HEK293 (cell line): ENCODE results near the gene DLL4.
A peak's percentile ranks its signal among the peaks of the same experiment; 100 is the strongest.

Source experiments
- CTCF ChIA-PET: fragments of 350-600 bp; formaldehyde crosslinking; extraction: SDS; loops from one replicate; lab custom pipeline; 2021; ENCODE audit warnings: antibody characterized with exemption; lab: Yijun Ruan, JAX
- POLR2A ChIA-PET: fragments of 300-600 bp; formaldehyde crosslinking; extraction: SDS; loops from one replicate; lab custom pipeline; 2020; ENCODE audit warnings: antibody characterized with exemption, inconsistent platforms; lab: Yijun Ruan, JAX
- H3K27ac ChIP-seq: fragments of 200-500 bp; sonication (Bioruptor generic); 2 replicates; pipeline ENCODE4 v1.5.1; 2014; ENCODE audit warnings: low read depth, low read length, control low read depth, inconsistent platforms; ENCODE audit errors: extremely low read depth
- H3K36me3 ChIP-seq, 2 experiments: fragments of 200-500 bp in 1 of 2; sonication (Bioruptor generic) in 1 of 2; 1 replicate in 1 of 2; 2 replicates in 1 of 2; pipeline ENCODE4 v1.5.1; 2014 to 2017; ENCODE audit warnings: inconsistent platforms in 2 of 2, low read length in 2 of 2; ENCODE audit not compliant: control insufficient read depth in 2 of 2, insufficient read depth in 1 of 2
- H3K4me1 ChIP-seq: fragments of 200-500 bp; sonication (Bioruptor generic); 2 replicates; pipeline ENCODE4 v1.5.1; 2014; ENCODE audit warnings: mild to moderate bottlenecking, low read length, inconsistent platforms; ENCODE audit not compliant: control insufficient read depth, insufficient read depth
- H3K4me3 ChIP-seq: 2 replicates; pipeline ENCODE4 v1.5.1; 2011; ENCODE audit warnings: low read depth, mild to moderate bottlenecking, control low read depth, low read length, moderate library complexity
- H3K9me3 ChIP-seq: fragments of 200-500 bp; sonication (Bioruptor generic); 2 replicates; pipeline ENCODE4 v1.5.1; 2014; ENCODE audit warnings: low read depth, low read length, inconsistent platforms; ENCODE audit not compliant: control insufficient read depth, insufficient read depth
- PATZ1 ChIP-seq: fragments of 450-650 bp; formaldehyde crosslinking; IDR thresholded peaks from 2 replicates; pipeline ENCODE4 v1.5.1; 2016; ENCODE audit warnings: missing biosample characterization, missing genetic modification characterization
- RBAK ChIP-seq: fragments of 450-650 bp; formaldehyde crosslinking; IDR thresholded peaks from 2 replicates; pipeline ENCODE4 v1.5.1; 2016; ENCODE audit warnings: missing biosample characterization, missing genetic modification characterization
- SCRT2 ChIP-seq: fragments of 450-650 bp; formaldehyde crosslinking; IDR thresholded peaks from 2 replicates; pipeline ENCODE4 v1.5.1; 2016; ENCODE audit warnings: missing biosample characterization, missing genetic modification characterization
- WT1 ChIP-seq: fragments of 450-650 bp; formaldehyde crosslinking; IDR thresholded peaks from 2 replicates; pipeline ENCODE4 v1.5.1; 2016; ENCODE audit warnings: missing biosample characterization, missing genetic modification characterization
- ZBTB48 ChIP-seq: fragments of 450-650 bp; formaldehyde crosslinking; IDR thresholded peaks from 2 replicates; pipeline ENCODE4 v1.5.1; 2016; ENCODE audit warnings: missing biosample characterization, missing genetic modification characterization
- ZIC2 ChIP-seq: fragments of 450-650 bp; formaldehyde crosslinking; IDR thresholded peaks from 2 replicates; pipeline ENCODE4 v1.5.1; 2016; ENCODE audit warnings: missing biosample characterization, missing genetic modification characterization
- ZNF10 ChIP-seq: fragments of 450-650 bp; formaldehyde crosslinking; IDR thresholded peaks from 2 replicates; pipeline ENCODE4 v1.5.1; 2017; ENCODE audit warnings: missing biosample characterization, missing genetic modification characterization
- ZNF121 ChIP-seq: fragments of 450-650 bp; formaldehyde crosslinking; IDR thresholded peaks from 2 replicates; pipeline ENCODE4 v1.5.1; 2016; ENCODE audit warnings: missing biosample characterization, missing genetic modification characterization
- ZNF140 ChIP-seq: fragments of 450-650 bp; formaldehyde crosslinking; IDR thresholded peaks from 2 replicates; pipeline ENCODE4 v1.5.1; 2016; ENCODE audit warnings: missing biosample characterization, missing genetic modification characterization
- ZNF19 ChIP-seq: fragments of 450-650 bp; formaldehyde crosslinking; IDR thresholded peaks from 2 replicates; pipeline ENCODE4; 2016; ENCODE audit warnings: missing biosample characterization, missing genetic modification characterization, low read depth
- ZNF221 ChIP-seq: fragments of 450-650 bp; formaldehyde crosslinking; IDR thresholded peaks from 2 replicates; pipeline ENCODE4 v1.5.1; 2017; ENCODE audit warnings: missing biosample characterization, missing genetic modification characterization, borderline replicate concordance
- ZNF354C ChIP-seq: fragments of 450-650 bp; formaldehyde crosslinking; IDR thresholded peaks from 2 replicates; pipeline ENCODE4 v1.5.1; 2016; ENCODE audit warnings: missing biosample characterization, missing genetic modification characterization, low read depth, borderline replicate concordance
- ZNF426 ChIP-seq: fragments of 450-650 bp; formaldehyde crosslinking; IDR thresholded peaks from 2 replicates; pipeline ENCODE4 v1.5.1; 2017; ENCODE audit warnings: missing biosample characterization, missing genetic modification characterization, mild to moderate bottlenecking, inconsistent platforms, moderate library complexity
- ZNF521 ChIP-seq: fragments of 450-650 bp; formaldehyde crosslinking; IDR thresholded peaks from 2 replicates; pipeline ENCODE4 v1.5.1; 2017; ENCODE audit warnings: missing biosample characterization, mild to moderate bottlenecking, missing genetic modification characterization
- ZNF544 ChIP-seq: fragments of 450-650 bp; formaldehyde crosslinking; IDR thresholded peaks from 2 replicates; pipeline ENCODE4 v1.5.0; 2017; ENCODE audit warnings: missing biosample characterization, missing genetic modification characterization
- ZNF549 ChIP-seq: fragments of 450-650 bp; IDR thresholded peaks from 2 replicates; pipeline ENCODE4 v1.5.1; 2018; ENCODE audit warnings: missing biosample characterization, missing genetic modification characterization, mild to moderate bottlenecking, inconsistent platforms, moderate library complexity
- ZNF555 ChIP-seq: fragments of 450-650 bp; formaldehyde crosslinking; conservative IDR thresholded peaks from 2 replicates; pipeline ENCODE4 v1.5.1; 2017; ENCODE audit warnings: missing biosample characterization, mild to moderate bottlenecking, missing genetic modification characterization, inconsistent platforms
- ZNF600 ChIP-seq: fragments of 450-650 bp; formaldehyde crosslinking; IDR thresholded peaks from 2 replicates; pipeline ENCODE4 v1.5.1; 2016; ENCODE audit warnings: missing biosample characterization, missing genetic modification characterization
- ZNF664 ChIP-seq: fragments of 450-650 bp; formaldehyde crosslinking; IDR thresholded peaks from 2 replicates; pipeline ENCODE4 v1.5.1; 2016; ENCODE audit warnings: missing biosample characterization, missing genetic modification characterization
- ZNF670 ChIP-seq: fragments of 450-650 bp; formaldehyde crosslinking; IDR thresholded peaks from 2 replicates; pipeline ENCODE4 v1.5.1; 2016; ENCODE audit warnings: missing biosample characterization, missing genetic modification characterization, low read depth
- ZNF768 ChIP-seq: fragments of 450-650 bp; formaldehyde crosslinking; IDR thresholded peaks from 2 replicates; pipeline ENCODE4 v1.5.1; 2018; ENCODE audit warnings: missing biosample characterization, mild to moderate bottlenecking, missing genetic modification characterization
- ZNF830 ChIP-seq: fragments of 450-650 bp; IDR thresholded peaks from 2 replicates; pipeline ENCODE4 v1.5.0; 2018; ENCODE audit warnings: missing biosample characterization, missing genetic modification characterization, low read depth, mild to moderate bottlenecking, moderate library complexity

The DLL4 gene

GRCh38 chr15:40900256-40901052 is 28.7 kb upstream of the DLL4 start:
- CTCF ChIA-PET, result interaction anchor here (0.5 to 1.3 kb wide), 4 partner anchors 8 to 619 kb away, joined by 3 read pairs; no protein-coding TSS in a partner anchor
- TF ChIP-seq ZNF670 (no peak), ZBTB48 (no peak)
- TF ChIP-seq, all 188 proteins: peak for 0
- Histone ChIP-seq H3K4me3 (no peak overlapping the region), H3K27ac (no peak overlapping the region), H3K9me3 (no peaks in the 10 kb centered on the region), H3K4me1 (no peaks in the 10 kb centered on the region), H3K36me3 (peaks cover 0 to 76% of the 10 kb centered on the region in 2 experiments; a peak in 2 of 3 replicates)
- POLR2A ChIA-PET, result interaction anchor here (0.7 kb wide), 1 partner anchor 26 kb away, joined by 3 read pairs; no protein-coding TSS in a partner anchor

DNA sequence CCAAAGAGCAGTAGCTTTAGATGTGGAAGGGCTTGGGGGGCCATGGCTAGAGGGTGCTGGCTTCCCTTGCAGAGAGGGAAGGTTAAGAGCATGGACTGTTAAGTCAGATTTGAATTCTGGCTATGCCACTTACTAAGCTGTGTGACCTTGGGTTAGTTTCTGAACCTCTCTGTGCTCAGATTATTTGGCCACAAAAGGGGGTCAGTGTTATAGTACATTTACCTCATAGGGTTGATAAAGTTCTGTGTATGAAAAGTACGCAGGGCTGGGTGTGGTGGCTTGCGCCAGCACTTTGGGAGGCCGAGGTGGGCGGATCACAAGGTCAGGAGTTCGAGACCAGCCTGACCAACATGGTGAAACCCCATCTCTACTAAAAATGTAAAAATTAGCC is 28.1 kb upstream of the DLL4 start:
- no peaks in the 10 kb centered on the region for H3K9me3 ChIP-seq
- no peaks in the 10 kb centered on the region for H3K4me1 ChIP-seq
- no peak overlapping the region for H3K27ac ChIP-seq
- ChIA-PET CTCF (interaction anchor here (0.6 to 1.2 kb wide), 2 partner anchors 42 to 119 kb away, joined by 3 read pairs; no protein-coding TSS in a partner anchor), POLR2A (interaction anchor here (0.7 kb wide), 1 partner anchor 27 kb away, joined by 3 read pairs; no protein-coding TSS in a partner anchor)
- TF ChIP-seq ZNF768 (tag by site-specific recombination) (peak; percentile 85; the same call in 1 of the 2 replicates), ZNF549 (tag by site-specific recombination) (no peak), ZNF354C (tag by site-specific recombination) (no peak), ZNF19 (tag by site-specific recombination) (no peak), ZNF664 (tag by site-specific recombination) (no peak)
- no peak overlapping the region for H3K4me3 ChIP-seq
- H3K36me3 ChIP-seq, result peaks cover 0 to 71% of the 10 kb centered on the region in 2 experiments; a peak in 2 of 3 replicates

DNA sequence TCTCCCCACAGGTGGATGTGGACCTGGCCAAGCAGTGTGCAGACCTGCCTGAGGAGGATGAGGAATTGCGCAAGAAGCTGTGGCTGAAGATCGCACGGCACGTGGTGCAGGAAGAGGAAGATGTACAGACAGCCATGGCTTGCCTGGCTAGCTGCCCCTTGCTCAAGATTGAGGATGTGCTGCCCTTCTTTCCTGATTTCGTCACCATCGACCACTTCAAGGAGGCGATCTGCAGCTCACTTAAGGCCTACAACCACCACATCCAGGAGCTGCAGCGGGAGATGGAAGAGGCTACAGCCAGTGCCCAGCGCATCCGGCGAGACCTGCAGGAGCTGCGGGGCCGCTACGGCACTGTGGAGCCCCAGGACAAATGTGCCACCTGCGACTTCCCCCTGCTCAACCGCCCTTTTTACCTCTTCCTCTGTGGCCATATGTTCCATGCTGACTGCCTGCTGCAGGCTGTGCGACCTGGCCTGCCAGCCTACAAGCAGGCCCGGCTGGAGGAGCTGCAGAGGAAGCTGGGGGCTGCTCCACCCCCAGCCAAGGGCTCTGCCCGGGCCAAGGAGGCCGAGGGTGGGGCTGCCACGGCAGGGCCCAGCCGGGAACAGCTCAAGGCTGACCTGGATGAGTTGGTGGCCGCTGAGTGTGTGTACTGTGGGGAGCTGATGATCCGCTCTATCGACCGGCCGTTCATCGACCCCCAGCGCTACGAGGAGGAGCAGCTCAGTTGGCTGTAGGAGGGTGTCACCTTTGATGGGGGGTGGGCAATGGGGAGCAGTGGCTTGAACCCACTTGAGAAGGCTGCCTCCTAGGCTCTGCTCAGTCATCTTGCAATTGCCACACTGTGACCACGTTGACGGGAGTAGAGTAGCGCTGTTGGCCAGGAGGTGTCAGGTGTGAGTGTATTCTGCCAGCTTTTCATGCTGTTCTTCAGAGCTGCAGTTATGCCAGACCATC is 26.3 kb upstream of the DLL4 start:
- no peak for TF ChIP-seq SCRT2
- TF ChIP-seq ZNF600 (tag by site-specific recombination), result 0 out of 2 replicates have a peak, but pooled peaks have one; percentile 29
- TF ChIP-seq, all 188 proteins: peak for 1
- Histone ChIP-seq H3K4me1 (peaks cover 2% of the 10 kb centered on the region; the same call in 1 of the 2 replicates), H3K4me3 (no peak overlapping the region), H3K36me3 (peaks cover 0 to 54% of the 10 kb centered on the region in 2 experiments; a peak in 2 of 3 replicates), H3K27ac (no peak overlapping the region), H3K9me3 (no peaks in the 10 kb centered on the region)
- ChIA-PET POLR2A (interaction anchor here (1.2 to 2.7 kb wide), 3 partner anchors 8 to 282 kb away, joined by 3 to 12 read pairs (median 6); partner anchors contain the start of genes DLL4 and VPS18), CTCF (interaction anchor here (0.6 to 7.1 kb wide), 18 partner anchors 8 to 324 kb away, joined by 3 to 71 read pairs (median 4); partner anchors contain the start of genes DLL4, SPINT1 and VPS18)

DNA sequence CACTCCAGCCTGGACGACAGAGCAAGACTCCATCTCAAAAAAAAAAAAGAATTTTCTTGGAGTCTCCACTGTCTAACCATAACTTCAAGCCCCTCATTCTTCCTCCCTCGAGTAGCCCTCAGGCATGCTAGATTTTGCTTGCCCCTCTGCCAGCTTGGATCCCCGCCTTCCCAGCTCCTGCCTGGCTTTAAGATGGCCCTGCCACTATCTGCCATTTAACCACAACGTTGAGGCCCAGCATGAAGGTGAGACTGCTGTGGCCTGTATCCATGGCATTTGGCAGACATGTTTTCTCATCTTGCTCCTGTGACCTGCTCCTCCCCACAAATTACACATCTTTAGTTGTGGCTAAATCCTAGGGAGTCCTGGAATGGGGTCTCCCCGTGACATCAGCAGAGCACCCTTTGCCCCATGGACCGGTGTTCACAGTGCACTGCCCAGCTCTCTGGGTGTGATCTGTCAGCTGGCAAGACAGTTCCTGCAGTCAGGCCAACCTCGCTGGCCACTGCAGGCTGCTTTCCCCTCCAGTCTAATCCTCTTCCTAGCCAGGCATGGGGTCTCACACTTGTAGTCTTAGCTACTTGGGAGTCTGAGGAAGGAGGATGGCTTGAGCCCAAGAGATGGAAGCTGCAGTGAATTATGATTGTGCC is 24.5 kb upstream of the DLL4 start:
- Histone ChIP-seq H3K36me3 (peaks cover 0 to 40% of the 10 kb centered on the region in 2 experiments; a peak in 1 of 3 replicates), H3K4me3 (no peak overlapping the region), H3K4me1 (peaks cover 2% of the 10 kb centered on the region; the same call in 1 of the 2 replicates), H3K9me3 (no peaks in the 10 kb centered on the region), H3K27ac (no peak overlapping the region)
- ChIA-PET CTCF (interaction anchor here (0.5 to 7.1 kb wide), 25 partner anchors 8 to 324 kb away, joined by 3 to 71 read pairs (median 6); partner anchors contain the start of genes DLL4 and VPS18), POLR2A (interaction anchor here (1.2 to 2.7 kb wide), 4 partner anchors 10 to 280 kb away, joined by 3 to 12 read pairs (median 8); partner anchors contain the start of genes DLL4 and VPS18)
- TF ChIP-seq ZNF555 (tag by site-specific recombination) (no peak), ZNF121 (tag by site-specific recombination) (no peak), ZNF544 (tag by site-specific recombination) (no peak), ZNF221 (tag by site-specific recombination) (no peak), ZIC2 (no peak), WT1 (no peak), PATZ1 (no peak), ZNF10 (tag by site-specific recombination) (no peak), ZNF426 (tag by site-specific recombination) (no peak), ZNF830 (tag by site-specific recombination) (no peak), RBAK (tag by site-specific recombination) (no peak), ZNF140 (tag by site-specific recombination) (no peak), ZNF521 (tag by site-specific recombination) (no peak)
